Sigmoid colon (tissue), 7 donors: ENCODE measurements around the gene TFCP2L1. TPM values are rescaled to one million over a fixed set of nuclear protein-coding genes. Genes with fewer than 3 reads are reported as not detected.

Source experiments
- DNase-seq: peaks from one replicate; pipeline ENCODE4 v3.0.0-alpha.2; 2019
- H3K27ac ChIP-seq, 4 donors: fragments of 200-600 bp; sonication (generic); one replicate each; pipeline ENCODE4 v1.5.1; 2016 to 2019; ENCODE audit warnings: mild to moderate bottlenecking in 1 of 4
- H3K27me3 ChIP-seq, 3 donors: fragments of 200-600 bp; sonication (generic); one replicate each; pipeline ENCODE4 v1.5.1; 2019; ENCODE audit warnings: mild to moderate bottlenecking in 1 of 3
- H3K36me3 ChIP-seq, 4 donors: fragments of 200-600 bp; sonication (generic); one replicate each; pipeline ENCODE4 v1.5.1; 2016 to 2019
- H3K4me1 ChIP-seq, 4 donors: fragments of 200-600 bp; sonication (generic); one replicate each; pipeline ENCODE4 v1.5.1; 2017 to 2019
- H3K4me3 ChIP-seq, 4 donors: fragments of 200-600 bp; sonication (generic); one replicate each; pipeline ENCODE4 v1.5.1; 2017 to 2019; ENCODE audit warnings: mild to moderate bottlenecking in 2 of 4, moderate library complexity in 1 of 4
- H3K9me3 ChIP-seq, 4 donors: fragments of 200-600 bp in 3 of 4; sonication (generic) in 3 of 4; one replicate each; pipeline versions ENCODE4 v1.5.1 to v1.6.1; 2013 to 2019
- EP300 ChIP-seq, 4 donors: sonication (generic); formaldehyde crosslinking; IDR thresholded peaks; one replicate each; pipeline ENCODE4 v1.6.1; 2017; ENCODE audit warnings: antibody characterized with exemption in 4 of 4
- POLR2A ChIP-seq, 2 donors: fragments of 450-650 bp; IDR thresholded peaks; one replicate each; pipeline ENCODE4 v1.6.1; 2016; ENCODE audit warnings: antibody characterized with exemption in 2 of 2, mild to moderate bottlenecking in 2 of 2, moderate library complexity in 2 of 2
- POLR2AphosphoS5 ChIP-seq, 4 donors: sonication (generic); formaldehyde crosslinking; IDR thresholded peaks; one replicate each; pipeline ENCODE4 v1.6.1; 2017; ENCODE audit warnings: antibody characterized with exemption in 4 of 4
- WGBS, 2 donors: extraction: QIAGEN DNeasy Blood & Tissue Kit; methylation state at CpG; one replicate each; pipeline ENCODE4 v1.1.7; 2013; 5-methylcytosine and 5-hydroxymethylcytosine counted together
- intact Hi-C: fragments of 100-400 bp; cut with DNase I; formaldehyde crosslinking; loops from one replicate; pipeline ENCODE4 v1.15.1; 2023
- polyA plus RNA-seq, 3 donors: library from polyadenylated mRNA; stranded (reverse); fragments of 200-250 nt; gene quantifications; one replicate each; pipeline ENCODE4 v1.2.3, GENCODE V29; 2013
- total RNA-seq, 4 donors: library from RNA; depleted of rRNA; stranded (reverse); fragments of >200 nt; gene quantifications; one replicate each; pipeline ENCODE4 v1.1.0, GENCODE V29; 2016
- TF ChIP-seq, protein P1 (sequence below), 4 experiments: fragments of 450-650 bp in 3 of 4; fragments of 200-600 bp in 1 of 4; IDR thresholded peaks; one replicate each; pipeline ENCODE4 v1.5.1; 2016 to 2019; ENCODE audit warnings: antibody characterized with exemption in 4 of 4, mild to moderate bottlenecking in 3 of 4, moderate library complexity in 2 of 4
- donor health status: healthy with polysubstance abuse.
- donor health status: Bipolar disorder and iron deficiency.
- donor health status: healthy.

Gene TFCP2L1
- total and polyA plus RNA-seq, 7 donors = 0.14 to 35.5 (median 0.55) TPM

GRCh38 chr2:121329786-121330185 is 44.8 kb upstream of the TFCP2L1 start:
- Histone ChIP-seq H3K27me3 (no peaks in the 10 kb centered on the region), H3K4me3 (no peak overlapping the region), H3K9me3 (no peaks in the 10 kb centered on the region), H3K4me1 (no peaks in the 10 kb centered on the region), H3K36me3 (no peaks in the 10 kb centered on the region), H3K27ac (no peak overlapping the region)
- intact Hi-C loops = no loop called here
- WGBS, 2 donors = 93 to 96% methylated on average over 6 of the region's 6 CpGs
- TF ChIP-seq POLR2AphosphoS5 (IDR thresholded peaks at IDR 0.05) (no peak), POLR2A (IDR thresholded peaks at IDR 0.05) (no peak), EP300 (IDR thresholded peaks at IDR 0.05) (no peak)
- TF ChIP-seq, protein P1, sequence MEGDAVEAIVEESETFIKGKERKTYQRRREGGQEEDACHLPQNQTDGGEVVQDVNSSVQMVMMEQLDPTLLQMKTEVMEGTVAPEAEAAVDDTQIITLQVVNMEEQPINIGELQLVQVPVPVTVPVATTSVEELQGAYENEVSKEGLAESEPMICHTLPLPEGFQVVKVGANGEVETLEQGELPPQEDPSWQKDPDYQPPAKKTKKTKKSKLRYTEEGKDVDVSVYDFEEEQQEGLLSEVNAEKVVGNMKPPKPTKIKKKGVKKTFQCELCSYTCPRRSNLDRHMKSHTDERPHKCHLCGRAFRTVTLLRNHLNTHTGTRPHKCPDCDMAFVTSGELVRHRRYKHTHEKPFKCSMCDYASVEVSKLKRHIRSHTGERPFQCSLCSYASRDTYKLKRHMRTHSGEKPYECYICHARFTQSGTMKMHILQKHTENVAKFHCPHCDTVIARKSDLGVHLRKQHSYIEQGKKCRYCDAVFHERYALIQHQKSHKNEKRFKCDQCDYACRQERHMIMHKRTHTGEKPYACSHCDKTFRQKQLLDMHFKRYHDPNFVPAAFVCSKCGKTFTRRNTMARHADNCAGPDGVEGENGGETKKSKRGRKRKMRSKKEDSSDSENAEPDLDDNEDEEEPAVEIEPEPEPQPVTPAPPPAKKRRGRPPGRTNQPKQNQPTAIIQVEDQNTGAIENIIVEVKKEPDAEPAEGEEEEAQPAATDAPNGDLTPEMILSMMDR (IDR thresholded peaks at IDR 0.05) = no peak
- peak; percentile 48 for DNase-seq

DNA sequence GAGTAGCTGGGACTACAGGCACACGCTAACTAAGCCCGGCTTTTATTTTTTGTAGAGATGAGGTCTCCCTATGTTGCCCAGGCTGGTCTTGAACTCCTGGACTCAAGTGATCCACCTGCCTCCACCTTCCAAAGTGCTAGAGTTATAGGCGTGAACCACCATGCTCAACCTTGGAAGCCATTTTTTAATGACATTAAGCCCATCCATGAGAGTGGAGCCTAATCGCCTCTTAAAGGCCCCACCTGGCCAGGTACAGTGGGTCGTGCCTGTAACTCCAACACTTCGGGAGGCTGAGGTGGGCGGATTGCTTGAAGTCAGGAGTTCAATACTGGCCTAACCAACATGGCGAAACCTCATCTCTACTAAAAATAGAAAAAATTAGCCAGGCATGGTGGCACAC is 41.6 kb upstream of the TFCP2L1 start:
- H3K27me3 ChIP-seq = no peaks in the 10 kb centered on the region
- 84 to 89% methylated on average over 8 of the region's 8 CpGs for WGBS, 2 donors
- intact Hi-C loops = no loop called here
- H3K36me3 ChIP-seq = no peaks in the 10 kb centered on the region
- H3K9me3 ChIP-seq = no peaks in the 10 kb centered on the region
- H3K4me1 ChIP-seq = no peaks in the 10 kb centered on the region
- no peak for DNase-seq
- TF ChIP-seq, protein P1 (IDR thresholded peaks at IDR 0.05) = no peak
- no peak for TF ChIP-seq POLR2A (IDR thresholded peaks at IDR 0.05)
- no peak overlapping the region for H3K27ac ChIP-seq
- no peak overlapping the region for H3K4me3 ChIP-seq

- H3K27me3 ChIP-seq = no peaks in the 10 kb centered on the region
- no peak overlapping the region for H3K4me3 ChIP-seq
- H3K9me3 ChIP-seq = no peaks in the 10 kb centered on the region
- intact Hi-C loops = no loop called here
- TF ChIP-seq POLR2AphosphoS5 (IDR thresholded peaks at IDR 0.05) (no peak), POLR2A (IDR thresholded peaks at IDR 0.05) (no peak), EP300 (IDR thresholded peaks at IDR 0.05) (no peak)
- TF ChIP-seq, protein P1 (IDR thresholded peaks at IDR 0.05) = no peak
- no peaks in the 10 kb centered on the region for H3K4me1 ChIP-seq
- H3K36me3 ChIP-seq = no peaks in the 10 kb centered on the region
- WGBS, 2 donors = 90 to 92% methylated on average over 7 of the region's 7 CpGs
- H3K27ac ChIP-seq = no peak overlapping the region
- DNase-seq = no peak
Observed at GRCh38 chr2:121324601-121325000, 39.6 kb upstream of the TFCP2L1 start.

- Histone ChIP-seq H3K4me1 (no peaks in the 10 kb centered on the region), H3K9me3 (no peaks in the 10 kb centered on the region), H3K36me3 (no peaks in the 10 kb centered on the region), H3K27ac (no peak overlapping the region), H3K27me3 (no peaks in the 10 kb centered on the region), H3K4me3 (no peak overlapping the region)
- no peak for TF ChIP-seq POLR2AphosphoS5 (IDR thresholded peaks at IDR 0.05)
- TF ChIP-seq, protein P1 (IDR thresholded peaks at IDR 0.05) = no peak
- TF ChIP-seq POLR2A (IDR thresholded peaks at IDR 0.05) = no peak
- no peak for TF ChIP-seq EP300 (IDR thresholded peaks at IDR 0.05)
- WGBS, 2 donors = 89% methylated on average over 8 of the region's 8 CpGs
- DNase-seq = no peak
- intact Hi-C loops = no loop called here
Observed at GRCh38 chr2:121321476-121321875, 36.5 kb upstream of the TFCP2L1 start.

- no peak for TF ChIP-seq EP300 (IDR thresholded peaks at IDR 0.05)
- no peak for TF ChIP-seq POLR2A (IDR thresholded peaks at IDR 0.05)
- TF ChIP-seq, protein P1 (IDR thresholded peaks at IDR 0.05) = no peak
- no peak for TF ChIP-seq POLR2AphosphoS5 (IDR thresholded peaks at IDR 0.05)
- Histone ChIP-seq H3K4me1 (no peaks in the 10 kb centered on the region), H3K36me3 (no peaks in the 10 kb centered on the region), H3K9me3 (no peaks in the 10 kb centered on the region), H3K27me3 (no peaks in the 10 kb centered on the region), H3K27ac (no peak overlapping the region), H3K4me3 (no peak overlapping the region)
- peak; percentile 30 for DNase-seq
- 58 to 78% methylated on average over 3 of the region's 3 CpGs for WGBS, 2 donors
- intact Hi-C loops = no loop called here
Observed at GRCh38 chr2:121319941-121320340, 34.9 kb upstream of the TFCP2L1 start.
